Esophagus muscularis mucosa (tissue), 4 donors: ENCODE measurements around the gene LMOD3. TPM values are rescaled to one million over a fixed set of nuclear protein-coding genes. Genes with fewer than 3 reads are reported as not detected.
A peak's percentile ranks its signal among the peaks of the same experiment; 100 is the strongest.

ENCODE experiments used
- DNase-seq: peaks from one replicate; pipeline ENCODE4 v3.0.0-alpha.2; 2017; ENCODE audit errors: extremely low spot score
- H3K27ac ChIP-seq, 4 donors: fragments of 200-600 bp; sonication (generic); replicated peaks in 1 of 4; 1 replicate in 3 of 4; 2 replicates in 1 of 4; pipeline ENCODE4 v1.5.1; 2016 to 2019; ENCODE audit warnings: mild to moderate bottlenecking in 1 of 4
- H3K27me3 ChIP-seq, 4 donors: fragments of 200-600 bp; sonication (generic); one replicate each; pipeline versions ENCODE4 v1.5.1 to v1.6.0; 2016 to 2019
- H3K36me3 ChIP-seq, 4 donors: fragments of 200-600 bp; sonication (generic); one replicate each; pipeline ENCODE4 v1.5.1; 2016 to 2019
- H3K4me1 ChIP-seq, 4 donors: fragments of 200-600 bp; sonication (generic); one replicate each; pipeline ENCODE4 v1.5.1; 2016 to 2019
- H3K4me3 ChIP-seq, 4 donors: fragments of 200-600 bp; sonication (generic); 1 replicate in 2 of 4; 2 replicates in 2 of 4; pipeline ENCODE4 v1.5.1; 2016 to 2019; ENCODE audit warnings: mild to moderate bottlenecking in 4 of 4, moderate library complexity in 1 of 4
- H3K9me3 ChIP-seq, 4 donors: fragments of 200-600 bp; sonication (generic); 1 replicate in 3 of 4; 2 replicates in 1 of 4; pipeline ENCODE4 v1.5.1; 2016 to 2019
- EP300 ChIP-seq: sonication (generic); formaldehyde crosslinking; IDR thresholded peaks from one replicate; pipeline ENCODE4 v1.6.1; 2017; ENCODE audit warnings: antibody characterized with exemption
- POLR2A ChIP-seq: fragments of 450-650 bp; IDR thresholded peaks from one replicate; pipeline ENCODE4 v1.6.1; 2017; ENCODE audit warnings: antibody characterized with exemption, moderate library complexity, mild to moderate bottlenecking, low read depth
- POLR2AphosphoS5 ChIP-seq, 2 donors: sonication (generic); formaldehyde crosslinking; IDR thresholded peaks; one replicate each; pipeline ENCODE4 v1.6.1; 2017; ENCODE audit warnings: antibody characterized with exemption in 2 of 2
- WGBS: methylation state at CpG from one replicate; pipeline ENCODE4 v1.1.5; 2018; 5-methylcytosine and 5-hydroxymethylcytosine counted together
- intact Hi-C: fragments of 100-400 bp; cut with DNase I; formaldehyde crosslinking; loops from one replicate; pipeline ENCODE4 v1.15.1; 2023
- total RNA-seq, 4 donors: library from RNA; depleted of rRNA; stranded (reverse); fragments of >200 nt; gene quantifications; one replicate each; pipeline versions ENCODE4 v1.1.0 to v1.2.1, GENCODE V29; 2016
- TF ChIP-seq, protein P1 (sequence below), 3 experiments: fragments of 200-600 bp in 2 of 3; fragments of 450-650 bp in 1 of 3; sonication (generic) in 2 of 3; IDR thresholded peaks; one replicate each; pipeline ENCODE4 v1.5.1; 2017 to 2019; ENCODE audit warnings: antibody characterized with exemption in 3 of 3, mild to moderate bottlenecking in 2 of 3, moderate library complexity in 1 of 3

Gene LMOD3
- total RNA-seq, 4 donors from 2014 or later = 0.50 to 2.9 (median 1.3) TPM

DNA sequence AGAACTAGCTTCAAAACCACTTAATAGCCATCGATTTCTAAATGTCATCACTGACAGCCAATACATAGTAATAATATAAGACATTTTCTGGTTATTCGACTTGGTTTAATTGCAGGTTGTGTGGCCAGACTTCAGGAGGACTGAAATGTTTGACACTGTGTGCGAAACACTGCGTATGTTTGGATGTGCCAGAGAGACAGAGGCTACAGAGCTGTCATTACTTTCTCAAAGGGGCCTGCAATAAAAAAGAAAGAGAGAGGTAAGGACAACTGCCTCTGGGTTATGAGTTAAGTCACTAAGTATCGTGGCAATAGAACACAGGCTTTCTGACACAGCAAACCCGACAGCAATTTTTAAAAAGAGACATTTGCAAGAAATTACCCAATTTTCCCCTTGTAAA lies 882 bp downstream of the LMOD3 start:
- TF ChIP-seq POLR2AphosphoS5 (IDR thresholded peaks at IDR 0.05) (no peak), POLR2A (no peak), EP300 (no peak)
- TF ChIP-seq, protein P1, sequence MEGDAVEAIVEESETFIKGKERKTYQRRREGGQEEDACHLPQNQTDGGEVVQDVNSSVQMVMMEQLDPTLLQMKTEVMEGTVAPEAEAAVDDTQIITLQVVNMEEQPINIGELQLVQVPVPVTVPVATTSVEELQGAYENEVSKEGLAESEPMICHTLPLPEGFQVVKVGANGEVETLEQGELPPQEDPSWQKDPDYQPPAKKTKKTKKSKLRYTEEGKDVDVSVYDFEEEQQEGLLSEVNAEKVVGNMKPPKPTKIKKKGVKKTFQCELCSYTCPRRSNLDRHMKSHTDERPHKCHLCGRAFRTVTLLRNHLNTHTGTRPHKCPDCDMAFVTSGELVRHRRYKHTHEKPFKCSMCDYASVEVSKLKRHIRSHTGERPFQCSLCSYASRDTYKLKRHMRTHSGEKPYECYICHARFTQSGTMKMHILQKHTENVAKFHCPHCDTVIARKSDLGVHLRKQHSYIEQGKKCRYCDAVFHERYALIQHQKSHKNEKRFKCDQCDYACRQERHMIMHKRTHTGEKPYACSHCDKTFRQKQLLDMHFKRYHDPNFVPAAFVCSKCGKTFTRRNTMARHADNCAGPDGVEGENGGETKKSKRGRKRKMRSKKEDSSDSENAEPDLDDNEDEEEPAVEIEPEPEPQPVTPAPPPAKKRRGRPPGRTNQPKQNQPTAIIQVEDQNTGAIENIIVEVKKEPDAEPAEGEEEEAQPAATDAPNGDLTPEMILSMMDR (IDR thresholded peaks at IDR 0.05) = no peak
- peak overlapping the region; percentile 19 to 42 (median 35) for H3K4me3 ChIP-seq
- H3K36me3 ChIP-seq = no peaks in the 10 kb centered on the region
- H3K27ac ChIP-seq = peak overlapping the region; percentile 2 to 63 (median 53)
- 53% methylated on average over 6 of the region's 6 CpGs for WGBS
- no peaks in the 10 kb centered on the region for H3K27me3 ChIP-seq
- intact Hi-C loops = loop anchor here (5.0 kb wide), 1 partner anchor 186 kb away; no protein-coding TSS in a partner anchor
- no peaks in the 10 kb centered on the region for H3K9me3 ChIP-seq
- DNase-seq = no peak
- H3K4me1 ChIP-seq = peaks cover 0 to 26% (median 19%) of the 10 kb centered on the region in 4 donors

DNA sequence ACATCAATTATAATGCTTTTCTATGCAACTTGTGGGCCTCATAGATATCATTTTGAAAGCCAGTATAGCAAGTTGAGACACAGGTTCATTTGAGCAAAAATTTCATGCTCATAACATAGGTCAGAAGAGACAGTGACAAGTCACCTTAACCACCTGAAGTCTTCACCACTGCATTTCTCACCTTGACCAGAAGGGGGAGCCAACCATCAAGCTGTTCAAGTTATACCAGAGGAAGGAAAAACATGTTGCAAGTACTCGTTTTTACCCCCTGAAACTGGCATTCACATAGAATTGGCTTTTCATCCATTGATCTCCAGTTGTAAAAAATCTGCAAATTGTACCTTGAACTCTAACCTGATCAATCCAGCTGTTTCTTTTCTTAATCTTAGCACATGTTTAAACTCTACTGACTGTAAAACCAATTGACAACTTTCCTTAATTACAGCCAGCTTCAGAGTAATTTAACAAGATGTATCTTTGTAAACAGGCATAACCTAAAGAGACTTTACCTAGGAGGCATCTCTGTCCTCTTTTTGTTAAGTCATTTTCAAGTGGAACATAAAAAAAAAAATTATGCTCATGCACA lies 1.4 kb downstream of the LMOD3 start:
- Histone ChIP-seq H3K4me1 (peaks cover 0 to 26% (median 19%) of the 10 kb centered on the region in 4 donors), H3K36me3 (no peaks in the 10 kb centered on the region), H3K27ac (peak overlapping the region in 3 of 4 donors; percentile 47 to 63 (median 59)), H3K4me3 (peak overlapping the region in 3 of 4 donors; percentile 19 to 42 (median 36)), H3K27me3 (no peaks in the 10 kb centered on the region), H3K9me3 (no peaks in the 10 kb centered on the region)
- no peak for TF ChIP-seq POLR2AphosphoS5 (IDR thresholded peaks at IDR 0.05)
- TF ChIP-seq, protein P1 (IDR thresholded peaks at IDR 0.05) = peak; percentile 88 to 95 (median 95)
- intact Hi-C loops = loop anchor here (5.0 kb wide), 1 partner anchor 186 kb away; no protein-coding TSS in a partner anchor
- WGBS = 0% methylated on average over 1 of the region's 1 CpG
- no peak for DNase-seq

- intact Hi-C loops = loop anchor here (5.0 kb wide), 1 partner anchor 188 kb away; no protein-coding TSS in a partner anchor
- no peak for DNase-seq
- Histone ChIP-seq H3K27ac (no peak overlapping the region), H3K4me3 (no peak overlapping the region), H3K9me3 (no peaks in the 10 kb centered on the region), H3K27me3 (no peaks in the 10 kb centered on the region), H3K4me1 (peaks cover 0 to 26% (median 19%) of the 10 kb centered on the region in 4 donors), H3K36me3 (no peaks in the 10 kb centered on the region)
- whole genome bisulfite sequencing = 95% methylated on average over 5 of the region's 5 CpGs
- TF ChIP-seq, protein P1 (IDR thresholded peaks at IDR 0.05) = no peak
- TF ChIP-seq POLR2AphosphoS5 (IDR thresholded peaks at IDR 0.05) (no peak), POLR2A (no peak), EP300 (no peak)
Measured at GRCh38 chr3:69119681-69120080, 2.7 kb downstream of the LMOD3 start.

DNA sequence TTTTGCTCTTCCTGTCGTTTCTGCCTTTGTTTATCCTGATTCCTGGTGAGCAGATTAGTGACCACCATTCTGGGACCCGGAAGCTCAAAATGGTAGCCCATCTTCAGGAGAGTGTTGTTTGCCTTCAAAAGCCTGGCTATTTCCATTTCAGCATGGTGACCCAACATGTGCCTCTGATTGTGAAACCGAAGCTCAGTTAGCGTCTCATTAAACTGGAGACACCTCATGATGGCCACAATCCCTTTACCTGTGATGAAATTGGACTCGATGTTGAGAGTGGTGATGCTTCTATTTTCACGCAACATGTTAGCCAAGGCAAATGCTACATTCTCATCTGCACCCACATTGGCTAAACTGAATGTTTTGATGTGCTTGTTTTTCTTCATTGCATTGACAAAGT lies 3.3 kb downstream of the LMOD3 start:
- Histone ChIP-seq H3K27ac (no peak overlapping the region), H3K9me3 (no peaks in the 10 kb centered on the region), H3K27me3 (no peaks in the 10 kb centered on the region), H3K4me3 (no peak overlapping the region), H3K36me3 (no peaks in the 10 kb centered on the region), H3K4me1 (peaks cover 0 to 26% (median 19%) of the 10 kb centered on the region in 4 donors)
- intact Hi-C loops = no loop called here
- DNase-seq = no peak
- no peak for TF ChIP-seq POLR2A
- TF ChIP-seq EP300 = no peak
- TF ChIP-seq POLR2AphosphoS5 (IDR thresholded peaks at IDR 0.05) = no peak
- TF ChIP-seq, protein P1 (IDR thresholded peaks at IDR 0.05) = no peak
- 94% methylated on average over 6 of the region's 6 CpGs for WGBS

- TF ChIP-seq, protein P1 (IDR thresholded peaks at IDR 0.05) = no peak
- TF ChIP-seq POLR2A (no peak), EP300 (no peak), POLR2AphosphoS5 (IDR thresholded peaks at IDR 0.05) (no peak)
- Histone ChIP-seq H3K9me3 (no peaks in the 10 kb centered on the region), H3K4me1 (peaks cover 0 to 26% (median 21%) of the 10 kb centered on the region in 4 donors), H3K27ac (no peak overlapping the region), H3K4me3 (no peak overlapping the region), H3K36me3 (no peaks in the 10 kb centered on the region), H3K27me3 (no peaks in the 10 kb centered on the region)
- intact Hi-C loops = no loop called here
- no peak for DNase-seq
- 97% methylated on average over 11 of the region's 12 CpGs for WGBS
Measured at GRCh38 chr3:69118555-69118954, 3.8 kb downstream of the LMOD3 start.
